Stimulated activated CD8-positive, alpha-beta memory T cell treated with anti-CD3 and anti-CD28 coated beads, Interleukin-12 subunit alpha, Interleukin-12 subunit beta, amount 100 ng/mL, for 4 hours (primary cell): ENCODE measurements around the gene QRICH1.

Source experiments
- DNase-seq: peaks from one replicate; pipeline ENCODE4 v3.0.0-alpha.2; 2020; ENCODE audit warnings: low read depth

QRICH1 gene

GRCh38 chr3:49119036-49119435, 25.2 kb upstream of the QRICH1 start:
- DNase-seq: no peak

- DNase-seq: no peak
Measured at GRCh38 chr3:49112262-49112661, 18.4 kb upstream of the QRICH1 start.

DNA sequence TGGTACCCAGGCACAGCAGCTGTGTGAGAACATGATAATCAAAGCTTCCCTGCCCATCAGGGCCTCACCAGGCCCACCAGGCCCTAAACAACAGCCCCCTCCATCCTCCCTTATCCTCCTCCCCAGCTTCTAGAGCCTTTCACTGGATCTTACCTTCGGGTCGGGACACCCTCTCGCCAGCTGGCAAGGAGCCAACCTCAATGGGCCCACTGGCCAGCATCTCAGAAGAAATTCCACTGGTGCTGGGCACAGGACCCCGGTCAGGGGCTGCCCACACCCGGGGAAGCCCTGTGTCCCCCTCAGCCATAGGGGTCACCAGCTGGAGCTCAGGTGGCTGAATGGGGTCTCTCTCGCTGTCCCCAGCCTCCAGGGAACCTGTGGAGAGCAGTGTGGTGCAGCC, 17.5 kb upstream of the QRICH1 start:
- DNase-seq: no peak

DNA sequence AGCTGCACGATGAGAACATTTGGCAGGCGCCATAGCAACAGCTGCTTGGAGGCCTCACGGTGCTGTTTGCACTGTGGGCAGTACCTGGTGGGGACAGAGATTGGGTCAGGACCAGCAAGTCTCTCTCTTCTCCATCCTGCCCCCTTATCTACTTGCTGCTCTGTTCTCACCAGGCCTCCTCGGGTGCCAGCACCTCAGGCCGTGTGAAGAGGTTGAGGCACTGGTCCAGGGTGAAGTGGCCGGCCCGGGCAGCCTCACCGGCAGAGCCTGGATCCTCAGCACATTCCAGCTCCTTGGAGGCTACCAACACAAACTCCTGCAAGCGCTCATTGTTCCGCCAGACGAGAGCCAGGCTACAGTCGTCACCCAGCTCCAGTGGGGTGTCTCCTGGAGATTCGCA, 16.9 kb upstream of the QRICH1 start:
- DNase-seq: no peak

DNA sequence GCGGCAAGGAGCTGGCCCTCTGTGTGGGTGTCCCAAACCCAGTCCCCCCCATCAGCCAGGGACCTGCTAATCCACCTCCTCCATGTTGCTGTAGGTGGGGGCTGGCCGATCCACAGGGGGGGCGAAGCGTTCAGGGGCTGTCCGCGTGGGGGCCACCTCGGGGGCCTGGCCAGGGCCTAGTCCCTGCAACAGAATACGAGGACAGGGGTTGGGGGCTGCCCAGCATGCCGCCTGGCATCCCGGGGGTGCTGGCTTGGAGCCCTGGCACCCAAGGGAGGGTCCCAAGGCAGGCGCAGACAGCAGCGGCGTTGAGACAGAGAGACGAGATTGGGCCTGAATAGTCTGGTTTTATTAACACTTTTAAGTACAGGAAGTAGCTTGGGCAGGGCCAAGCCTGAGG, 14.5 kb upstream of the QRICH1 start:
- DNase-seq: no peak

DNA sequence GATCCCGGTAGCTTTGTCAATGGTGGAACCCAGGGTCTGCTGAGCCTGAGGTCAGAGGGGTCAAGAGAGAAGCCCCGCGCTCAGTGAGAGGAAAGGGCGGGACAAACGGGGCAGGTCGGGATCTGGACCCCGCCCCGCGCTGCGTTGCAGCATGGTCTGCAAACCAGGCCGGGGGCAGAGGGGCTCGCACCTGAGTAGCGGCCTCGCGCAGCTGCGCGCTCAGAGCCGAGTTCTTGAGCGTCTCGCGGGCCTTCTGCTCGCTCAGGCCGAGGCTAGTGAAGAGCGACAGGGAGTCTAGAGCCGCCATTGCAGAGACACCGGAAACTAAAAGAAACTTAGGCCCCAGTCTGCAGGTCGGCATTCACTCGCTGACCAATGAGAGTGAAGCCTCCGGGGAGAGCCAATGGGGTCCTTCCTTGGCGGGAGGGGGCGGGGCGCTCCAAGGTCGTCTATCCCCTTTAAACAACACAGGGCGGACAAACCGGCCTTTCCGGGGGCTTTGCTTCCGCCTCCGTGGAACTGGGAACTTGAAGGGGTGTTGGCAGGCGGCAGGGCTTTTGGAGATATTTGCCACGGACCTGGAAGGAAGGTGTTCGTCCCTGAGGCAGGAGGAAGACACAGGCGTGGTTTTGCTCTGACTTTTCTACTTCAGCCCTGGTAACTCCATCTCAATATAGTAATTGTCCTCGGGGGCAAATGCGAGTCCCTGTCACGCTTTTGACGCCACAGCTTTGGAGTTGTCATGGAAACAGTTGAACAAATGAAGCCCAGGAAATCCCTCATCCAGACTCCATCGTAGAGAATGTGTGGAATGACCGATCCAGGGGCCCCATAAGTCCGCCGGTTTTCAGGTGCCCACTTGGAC, 10.8 kb upstream of the QRICH1 start, which contains the start of gene QARS1:
Gene QARS1, minus strand, starts transcription at position 331 of the 865 bp plus-strand sequence. Its CDS starts 24 bp downstream, at position 307.
- DNase-seq: peak; percentile 71

GRCh38 chr3:49104052-49104426, 10.2 kb upstream of the QRICH1 start:
- DNase-seq: no peak

- no peak for DNase-seq
Measured at GRCh38 chr3:49100046-49100615, 6.3 kb upstream of the QRICH1 start.

- DNase-seq: no peak
Measured at GRCh38 chr3:49098910-49099630, 5.2 kb upstream of the QRICH1 start.

DNA sequence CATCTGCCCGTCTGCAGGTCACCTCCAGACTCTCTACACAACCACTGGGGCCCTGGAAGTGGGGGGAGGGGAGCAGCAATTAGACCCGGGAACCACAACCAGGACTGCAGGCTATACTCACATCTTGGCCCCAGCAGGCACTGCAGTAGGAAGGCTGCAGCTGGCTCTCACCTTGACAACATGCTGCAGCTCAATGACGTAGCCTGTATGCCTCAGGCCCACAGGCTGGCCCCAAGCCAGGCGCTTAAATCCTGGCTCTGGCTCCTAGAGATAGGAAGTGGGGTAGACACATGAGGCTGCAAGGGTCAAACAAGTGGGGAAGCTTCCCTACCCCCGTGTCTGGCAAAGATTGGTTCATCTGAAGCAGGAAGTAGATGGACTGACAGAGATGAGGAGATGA, 4.6 kb upstream of the QRICH1 start:
- DNase-seq: no peak

DNA sequence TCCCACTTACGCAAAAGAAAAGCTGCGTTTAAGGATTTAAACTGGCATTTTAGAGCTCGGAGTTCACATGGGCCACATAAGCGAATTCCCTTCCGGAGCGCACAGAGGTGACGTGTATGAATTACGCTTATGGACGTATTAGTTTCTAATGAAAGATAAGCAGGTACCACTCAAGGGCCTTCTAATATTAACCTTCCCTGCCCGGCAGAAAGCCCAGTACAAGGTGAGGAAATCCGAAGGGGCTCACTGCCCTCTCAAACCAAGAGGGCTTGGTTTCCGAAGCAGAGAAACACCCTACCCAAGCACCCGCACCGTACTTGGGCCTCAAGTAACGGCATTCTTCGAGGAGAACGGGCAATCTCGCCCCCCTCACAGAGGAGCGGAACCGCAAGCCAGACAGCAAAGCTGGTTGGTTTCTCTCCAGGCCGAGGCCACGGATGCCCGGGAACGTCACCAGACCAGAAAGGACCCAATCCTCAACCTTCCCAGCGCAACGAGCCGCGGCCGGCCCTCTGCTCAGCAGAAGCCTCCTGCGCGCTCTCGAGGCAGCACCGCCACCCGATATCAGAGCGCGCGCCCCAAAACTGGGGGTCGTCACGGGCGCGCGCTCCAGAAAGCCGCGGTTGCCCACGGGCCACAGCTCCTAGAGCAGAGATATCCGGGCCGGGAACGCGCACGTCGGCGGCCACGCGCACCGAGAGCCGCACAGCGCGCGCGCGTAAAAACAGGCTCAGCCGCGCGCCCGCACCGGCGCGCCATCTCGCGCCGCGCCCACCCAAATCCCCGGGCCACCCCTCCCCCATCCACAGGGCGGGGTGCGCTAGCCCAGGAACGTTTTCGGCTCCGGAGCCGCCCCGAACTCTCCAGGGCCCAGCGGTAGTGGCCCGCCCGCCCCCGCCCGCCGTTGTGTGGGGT, 676 bp downstream of the QRICH1 start:
- peak; percentile 74 for DNase-seq

DNA sequence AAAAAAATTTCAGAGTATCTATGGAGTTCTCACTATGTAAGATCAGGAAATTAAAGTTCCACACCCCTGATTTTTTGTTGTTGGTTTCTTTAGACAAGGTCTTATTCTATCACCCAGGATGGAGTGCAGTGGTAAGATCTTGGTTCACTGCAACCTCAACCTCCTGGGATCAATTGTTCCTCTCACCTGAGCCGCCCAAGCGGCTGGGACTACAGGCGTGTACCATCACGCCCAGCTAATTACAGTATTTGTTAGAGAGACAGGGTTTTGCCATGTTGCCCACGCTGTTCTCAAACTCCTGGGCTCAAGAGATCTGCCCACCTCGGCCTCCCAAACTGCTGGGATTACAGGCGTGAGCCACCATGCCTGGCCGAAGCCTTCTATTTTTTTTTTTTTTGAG, 12.4 kb downstream of the QRICH1 start:
- DNase-seq: no peak

DNA sequence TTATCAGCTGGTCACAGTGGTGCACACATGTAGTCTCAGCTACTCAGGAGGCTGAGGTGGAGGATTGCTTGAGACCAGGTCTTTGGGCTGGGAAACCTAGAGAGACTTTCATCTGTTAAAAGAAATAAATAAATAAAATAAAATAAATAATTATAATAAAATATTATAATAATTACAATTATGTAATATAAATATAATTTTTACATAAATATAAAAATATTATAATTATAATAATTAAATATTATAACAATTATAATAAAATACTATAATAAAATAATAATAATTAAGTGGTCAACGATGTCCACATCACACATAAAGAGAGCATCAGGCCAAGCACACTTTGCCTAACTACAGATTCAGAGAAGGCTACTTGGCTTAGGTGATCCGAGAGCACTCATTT, 14.6 kb downstream of the QRICH1 start:
- no peak for DNase-seq

- no peak for DNase-seq
Measured at GRCh38 chr3:49076646-49077045, 17.2 kb downstream of the QRICH1 start.

DNA sequence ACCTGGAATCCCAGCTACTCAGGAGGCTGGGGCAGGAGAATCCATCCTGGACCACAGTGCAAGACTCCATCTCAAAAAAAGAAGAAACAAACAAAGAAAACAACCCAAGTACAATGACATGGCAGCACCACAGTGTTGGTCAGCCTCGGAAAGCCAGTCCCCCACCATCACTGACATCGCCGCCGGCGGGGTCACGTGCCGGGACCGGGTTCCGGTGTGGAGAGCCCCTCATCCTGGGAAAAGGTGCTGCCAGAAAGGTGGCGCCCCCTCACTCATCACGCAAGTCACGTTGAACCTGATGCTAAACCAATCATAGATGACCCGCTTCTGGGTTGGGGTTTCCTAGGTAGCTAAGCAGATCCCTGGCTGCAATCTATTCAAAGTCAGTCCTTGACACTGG, 17.8 kb downstream of the QRICH1 start:
- no peak for DNase-seq

DNA sequence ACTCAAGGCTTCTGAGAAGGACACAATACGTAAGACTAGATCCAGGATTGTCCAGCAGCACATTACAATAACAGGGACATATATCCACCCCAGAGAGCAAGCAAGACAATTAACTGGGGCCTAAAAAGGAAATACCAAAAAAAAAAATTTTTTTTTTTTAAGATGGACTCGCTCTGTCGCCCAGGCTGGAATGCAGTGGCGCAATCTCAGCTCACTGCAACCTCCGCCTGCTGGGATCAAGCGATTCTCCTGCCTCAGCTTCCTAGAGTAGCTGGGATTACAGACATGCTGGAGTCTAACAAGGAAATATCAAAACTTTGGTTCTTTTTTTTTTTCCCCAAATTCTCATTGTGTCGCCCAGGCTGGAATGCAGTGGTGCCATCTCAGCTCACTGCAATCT, 35.9 kb downstream of the QRICH1 start:
- DNase-seq: no peak

DNA sequence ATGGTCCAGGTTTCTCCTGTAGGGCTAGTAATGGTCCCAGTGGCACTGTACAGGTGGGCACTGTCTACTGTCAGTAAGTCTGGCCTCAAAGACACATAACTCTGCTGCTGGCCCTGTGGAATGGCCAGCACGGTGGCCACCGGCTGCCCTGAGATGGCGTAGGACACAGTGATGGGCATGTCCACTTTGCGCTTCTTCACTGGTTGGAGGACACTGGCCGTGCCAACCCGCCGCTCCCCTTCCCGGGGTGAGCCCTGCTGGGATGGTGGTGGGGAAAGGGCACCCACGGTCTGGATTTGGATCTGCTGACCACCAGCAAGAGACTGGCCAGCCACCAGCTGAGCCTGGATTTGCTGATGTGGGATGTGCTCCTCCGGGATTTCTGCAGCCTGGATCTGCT, 36.6 kb downstream of the QRICH1 start:
- DNase-seq: no peak

DNA sequence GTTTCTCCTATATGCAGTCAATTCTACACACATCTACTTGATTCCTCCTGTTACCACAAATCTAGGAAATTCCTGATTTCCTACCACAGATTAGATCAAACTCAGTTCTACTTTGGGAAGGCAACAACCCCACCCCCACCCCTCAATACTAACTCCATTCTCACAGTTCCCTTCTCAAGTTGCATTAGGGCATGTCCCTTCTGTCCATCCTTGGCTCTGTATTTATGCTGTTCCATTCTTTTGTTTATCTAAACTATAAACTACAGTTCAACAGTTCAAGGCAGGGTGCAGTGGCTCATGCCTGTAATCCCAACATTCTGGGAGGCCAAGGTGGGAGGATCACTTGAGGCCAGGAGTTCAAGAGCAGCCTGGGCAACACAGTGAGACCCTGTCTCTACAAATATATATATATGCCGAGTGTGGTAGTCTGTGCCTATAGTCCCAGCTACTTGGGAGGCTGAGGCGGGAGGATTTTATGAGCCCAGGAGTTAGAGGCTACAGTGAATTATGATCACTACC, 39.5 kb downstream of the QRICH1 start:
- no peak for DNase-seq

- DNase-seq: no peak
Measured at GRCh38 chr3:49053543-49053942, 40.3 kb downstream of the QRICH1 start.

DNA sequence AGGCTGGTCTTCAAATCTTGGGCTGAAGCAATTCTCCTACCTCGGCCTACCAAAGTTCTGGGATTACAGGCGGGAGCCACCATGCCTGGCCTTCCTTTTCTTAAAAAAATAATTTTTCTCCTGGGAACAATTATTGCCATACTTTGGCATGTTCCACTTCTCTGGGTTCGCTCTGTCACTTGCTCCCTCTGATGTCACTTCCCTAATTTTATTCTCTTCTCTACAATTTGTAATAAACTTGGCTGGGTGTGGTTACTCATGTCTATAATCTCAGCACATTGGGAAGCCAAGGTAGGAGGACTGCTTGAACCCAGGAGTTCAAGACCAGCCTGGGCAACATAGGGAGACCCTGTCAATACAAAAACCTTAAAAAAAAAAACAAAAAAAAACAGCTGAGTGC, 58.6 kb downstream of the QRICH1 start:
- DNase-seq: no peak

GRCh38 chr3:49034650-49035049, 59.2 kb downstream of the QRICH1 start:
- no peak for DNase-seq
